HCT116 (cell line): ENCODE measurements around the gene MERTK. TPM values are rescaled to one million over a fixed set of nuclear protein-coding genes. Genes with fewer than 3 reads are reported as not detected.

Experiments
- ATAC-seq: fragments of 200-7000 bp; cut with Tn5 transposase; 2 replicates; pipeline ENCODE4 v1.9.1; 2020; ENCODE audit warnings: mild to moderate bottlenecking, moderate library complexity
- BruUV-seq: library from RNA; stranded (reverse); fragments of 400-500 nt; replicated peaks from 2 replicates; lab custom pipeline; 2021; lab: Mats Ljungman, UMichigan
- CTCF ChIA-PET: fragments of 300-600 bp; sonication (Branson Sonifier 250); formaldehyde crosslinking; loops from one replicate; lab custom pipeline; 2021; ENCODE audit warnings: antibody characterized with exemption; lab: Charles Lee
- POLR2A ChIA-PET: fragments of 300-600, 350-600 bp; sonication (Branson Sonifier 250); formaldehyde crosslinking; loops from one replicate; lab custom pipeline; 2021; ENCODE audit warnings: antibody characterized with exemption; lab: Charles Lee
- RAD21 ChIA-PET, 2 experiments: fragments of 300-600 bp; sonication (Branson Sonifier 250); formaldehyde crosslinking; loops; one replicate each; lab custom pipeline; 2023; ENCODE audit warnings: low total read pairs in 2 of 2; ENCODE audit not compliant: uncharacterized antibody in 2 of 2, unreplicated experiment in 2 of 2, low non-redundant PET in 1 of 2; lab: Charles Lee
- DNase-seq: peaks from one replicate; pipeline ENCODE4 v3.0.0-alpha.2; 2010; ENCODE audit warnings: low read depth, low spot score
- H2AFZ ChIP-seq: fragments of 200-600 bp; shearing (Covaris generic), sonication (generic); 2 replicates; pipeline ENCODE4 v1.6.1; 2017; ENCODE audit warnings: low read depth, mixed run types, mixed read lengths, antibody characterized with exemption, low read length; ENCODE audit not compliant: poor library complexity, severe bottlenecking
- H3K27ac ChIP-seq: 2 replicates; pipeline ENCODE4 v1.5.1; 2012; ENCODE audit warnings: low read depth, low read length
- H3K27me3 ChIP-seq: fragments of 200-600 bp; sonication (generic); 2 replicates; pipeline ENCODE4 v1.6.1; 2016; ENCODE audit warnings: mixed run types, low read length, mixed read lengths; ENCODE audit not compliant: insufficient read depth
- H3K36me3 ChIP-seq, 2 experiments: fragments of 200-500 bp in 1 of 2; fragments of 200-600 bp in 1 of 2; sonication (Bioruptor generic) in 1 of 2; sonication (generic) in 1 of 2; 2 replicates each; pipeline versions ENCODE4 v1.5.1 to v1.6.1; 2014 to 2016; ENCODE audit warnings: low read length in 2 of 2, inconsistent platforms in 1 of 2, mixed read lengths in 1 of 2, mixed run types in 1 of 2; ENCODE audit not compliant: insufficient read depth in 2 of 2, control insufficient read depth in 1 of 2
- H3K4me1 ChIP-seq, 2 experiments: fragments of 200-600 bp in 1 of 2; sonication (generic) in 1 of 2; 2 replicates each; pipeline versions ENCODE4 v1.5.1 to v1.6.1; 2012 to 2017; ENCODE audit warnings: low read length in 2 of 2, inconsistent platforms in 1 of 2, mild to moderate bottlenecking in 1 of 2, mixed read lengths in 1 of 2, mixed run types in 1 of 2, moderate library complexity in 1 of 2; ENCODE audit not compliant: insufficient read depth in 2 of 2, control insufficient read depth in 1 of 2
- H3K4me2 ChIP-seq: fragments of 200-600 bp; sonication (generic); 2 replicates; pipeline ENCODE4 v1.6.1; 2017; ENCODE audit warnings: mixed run types, low read length, mixed read lengths
- H3K4me3 ChIP-seq, 2 experiments: fragments of 200-600 bp in 1 of 2; sonication (generic) in 1 of 2; replicated peaks in 1 of 2; 2 replicates each; pipeline ENCODE4 v1.5.1; 2011 to 2016; ENCODE audit warnings: low read length in 2 of 2, control low read depth in 1 of 2, low read depth in 1 of 2, mild to moderate bottlenecking in 1 of 2, mixed read lengths in 1 of 2, mixed run types in 1 of 2
- H3K79me2 ChIP-seq: fragments of 200-600 bp; sonication (generic); 2 replicates; pipeline ENCODE4 v1.6.1; 2017; ENCODE audit warnings: mild to moderate bottlenecking, mixed run types, low read length, moderate library complexity, mixed read lengths; ENCODE audit not compliant: insufficient read depth
- H3K9ac ChIP-seq: fragments of 200-600 bp; sonication (generic); 2 replicates; pipeline ENCODE4 v1.6.1; 2016; ENCODE audit warnings: low read length, mixed read lengths
- H3K9me2 ChIP-seq: fragments of 200-600 bp; sonication (generic), shearing (Covaris generic); 2 replicates; pipeline ENCODE4 v1.6.1; 2017; ENCODE audit warnings: mixed run types, mild to moderate bottlenecking, moderate library complexity; ENCODE audit not compliant: insufficient read depth
- H3K9me3 ChIP-seq, 2 experiments: fragments of 200-500 bp in 1 of 2; fragments of 200-600 bp in 1 of 2; sonication (Bioruptor generic) in 1 of 2; sonication (generic) in 1 of 2; 2 replicates each; pipeline ENCODE4 v1.6.1; 2014 to 2017; ENCODE audit warnings: low read length in 2 of 2, mixed read lengths in 2 of 2, inconsistent platforms in 1 of 2, low read depth in 1 of 2, mild to moderate bottlenecking in 1 of 2, mixed run types in 1 of 2, moderate library complexity in 1 of 2; ENCODE audit not compliant: control insufficient read depth in 1 of 2, insufficient read depth in 1 of 2
- H4K20me1 ChIP-seq: fragments of 200-600 bp; sonication (generic), shearing (Covaris generic); 2 replicates; pipeline ENCODE4 v1.6.1; 2017; ENCODE audit warnings: mixed run types, mild to moderate bottlenecking, moderate library complexity; ENCODE audit not compliant: insufficient read depth
- CBX3 ChIP-seq: IDR thresholded peaks from 2 replicates; pipeline ENCODE4 v1.6.1; 2012; ENCODE audit warnings: low read depth
- CEBPB ChIP-seq: IDR thresholded peaks from 2 replicates; pipeline ENCODE4 v1.6.1; 2012; ENCODE audit warnings: low read depth
- ELF1 ChIP-seq: IDR thresholded peaks from 2 replicates; pipeline ENCODE4 v1.6.1; 2012; ENCODE audit warnings: low read depth, borderline replicate concordance
- EZH2 ChIP-seq: fragments of 200-600 bp; sonication (generic); IDR thresholded peaks from 2 replicates; pipeline ENCODE4 v1.6.1; 2017; ENCODE audit warnings: antibody characterized with exemption, mixed run types
- EZH2phosphoT487 ChIP-seq: fragments of 200-600 bp; IDR thresholded peaks from 2 replicates; pipeline ENCODE4 v1.6.1; 2018; ENCODE audit warnings: antibody characterized with exemption, borderline replicate concordance
- FOSL1 ChIP-seq: IDR thresholded peaks from 2 replicates; pipeline ENCODE4 v1.6.1; 2012; ENCODE audit warnings: low read depth
- POLR2A ChIP-seq: IDR thresholded peaks from 2 replicates; pipeline ENCODE4 v1.7.0; 2011; ENCODE audit warnings: borderline replicate concordance; ENCODE audit not compliant: insufficient read depth, insufficient read length; ENCODE audit errors: extremely low read depth
- POLR2AphosphoS5 ChIP-seq: IDR thresholded peaks from 2 replicates; pipeline ENCODE4 v1.6.1; 2011; ENCODE audit warnings: mild to moderate bottlenecking, low read depth, low read length, moderate library complexity
- RAD21 ChIP-seq: IDR thresholded peaks from 2 replicates; pipeline ENCODE4 v1.6.1; 2012; ENCODE audit warnings: low read depth, mild to moderate bottlenecking
- SIN3A ChIP-seq: IDR thresholded peaks from 2 replicates; pipeline ENCODE4 v1.6.1; 2012; ENCODE audit warnings: low read depth
- SP1 ChIP-seq: IDR thresholded peaks from 2 replicates; pipeline ENCODE4 v1.6.1; 2012; ENCODE audit warnings: low read depth
- SRF ChIP-seq: IDR thresholded peaks from 2 replicates; pipeline ENCODE4 v1.6.1; 2012; ENCODE audit warnings: low read depth
- TCF7L2 ChIP-seq: IDR thresholded peaks from 2 replicates; pipeline ENCODE4 v1.7.0; 2011; ENCODE audit warnings: borderline replicate concordance, inconsistent platforms; ENCODE audit not compliant: insufficient read depth, insufficient read length; ENCODE audit errors: extremely low read depth
- YY1 ChIP-seq: IDR thresholded peaks from 2 replicates; pipeline ENCODE4 v1.6.1; 2011; ENCODE audit warnings: low read length, low read depth, moderate library complexity, mild to moderate bottlenecking; ENCODE audit not compliant: insufficient replicate concordance; ENCODE audit errors: extremely low read depth
- ZNF274 ChIP-seq: fragments of 200-500 bp; sonication (Bioruptor generic); IDR thresholded peaks from 2 replicates; pipeline ENCODE4 v1.6.1; 2014; ENCODE audit warnings: mild to moderate bottlenecking, low read depth, low read length, inconsistent platforms
- intact Hi-C: fragments of 100-400 bp; cut with micrococcal nuclease; formaldehyde crosslinking; loops from 2 replicates; pipeline ENCODE4 v1.10.0; 2022
- total RNA-seq: library from RNA; stranded (reverse); gene quantifications from one replicate; pipeline ENCODE4 v1.2.1, GENCODE V29; 2021; ENCODE audit not compliant: unreplicated experiment
- TF ChIP-seq, protein P1 (sequence below): IDR thresholded peaks from 2 replicates; pipeline ENCODE4 v1.6.1; 2011; ENCODE audit warnings: mild to moderate bottlenecking, low read length, moderate library complexity; ENCODE audit not compliant: insufficient replicate concordance; ENCODE audit errors: extremely low read depth
- TF ChIP-seq, protein P2 (sequence below): IDR thresholded peaks from 2 replicates; pipeline ENCODE4 v1.6.1; 2012
- TF ChIP-seq, protein P3 (sequence below): IDR thresholded peaks from 2 replicates; pipeline ENCODE4 v1.6.1; 2012
- TF ChIP-seq, protein P4 (sequence below), 3 experiments: fragments of 200-600 bp in 1 of 3; sonication (generic) in 1 of 3; IDR thresholded peaks in 2 of 3; conservative IDR thresholded peaks in 1 of 3; 2 replicates each; pipeline ENCODE4 v1.5.1; 2012 to 2017; ENCODE audit warnings: low read depth in 2 of 3, low read length in 2 of 3, antibody characterized with exemption in 1 of 3, borderline replicate concordance in 1 of 3, control low read depth in 1 of 3, mild to moderate bottlenecking in 1 of 3, mixed read lengths in 1 of 3, mixed run types in 1 of 3, moderate library complexity in 1 of 3; ENCODE audit not compliant: insufficient read depth in 1 of 3

Gene MERTK
- total RNA-seq, 1 experiment from 2014 or later = 5.7 TPM

DNA sequence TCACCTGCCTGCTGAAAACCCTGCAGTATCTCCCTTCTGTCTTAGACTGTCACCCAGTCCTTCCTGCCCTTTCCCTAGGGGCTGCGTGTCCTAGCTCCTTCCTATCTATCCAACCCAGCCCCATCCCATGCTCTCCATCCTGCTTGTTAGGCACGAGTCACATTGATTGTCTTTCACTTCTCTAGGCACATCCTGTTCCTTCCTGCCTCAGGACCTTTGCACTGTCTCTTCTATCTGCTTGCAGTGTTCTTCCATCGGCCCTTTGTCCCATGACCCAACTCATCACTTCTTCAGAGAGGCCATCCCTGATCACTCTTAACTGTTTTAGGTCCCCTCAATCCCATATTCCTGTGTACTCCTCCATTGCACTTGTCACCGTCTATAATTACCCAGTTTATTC lies 50.4 kb downstream of the MERTK start:
- no peak for DNase-seq

More for the DNA sequence above, 50.4 kb downstream of the MERTK start:
- CTCF ChIA-PET = no interaction called here
- H3K9me2 ChIP-seq = no peaks in the 10 kb centered on the region
- BruUV-seq = no TSS peak
- no peak overlapping the region for H2AFZ ChIP-seq
- H3K79me2 ChIP-seq = no peaks in the 10 kb centered on the region
- TF ChIP-seq, protein P1, sequence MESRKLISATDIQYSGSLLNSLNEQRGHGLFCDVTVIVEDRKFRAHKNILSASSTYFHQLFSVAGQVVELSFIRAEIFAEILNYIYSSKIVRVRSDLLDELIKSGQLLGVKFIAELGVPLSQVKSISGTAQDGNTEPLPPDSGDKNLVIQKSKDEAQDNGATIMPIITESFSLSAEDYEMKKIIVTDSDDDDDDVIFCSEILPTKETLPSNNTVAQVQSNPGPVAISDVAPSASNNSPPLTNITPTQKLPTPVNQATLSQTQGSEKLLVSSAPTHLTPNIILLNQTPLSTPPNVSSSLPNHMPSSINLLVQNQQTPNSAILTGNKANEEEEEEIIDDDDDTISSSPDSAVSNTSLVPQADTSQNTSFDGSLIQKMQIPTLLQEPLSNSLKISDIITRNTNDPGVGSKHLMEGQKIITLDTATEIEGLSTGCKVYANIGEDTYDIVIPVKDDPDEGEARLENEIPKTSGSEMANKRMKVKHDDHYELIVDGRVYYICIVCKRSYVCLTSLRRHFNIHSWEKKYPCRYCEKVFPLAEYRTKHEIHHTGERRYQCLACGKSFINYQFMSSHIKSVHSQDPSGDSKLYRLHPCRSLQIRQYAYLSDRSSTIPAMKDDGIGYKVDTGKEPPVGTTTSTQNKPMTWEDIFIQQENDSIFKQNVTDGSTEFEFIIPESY = no peak
- TF ChIP-seq, protein P2, sequence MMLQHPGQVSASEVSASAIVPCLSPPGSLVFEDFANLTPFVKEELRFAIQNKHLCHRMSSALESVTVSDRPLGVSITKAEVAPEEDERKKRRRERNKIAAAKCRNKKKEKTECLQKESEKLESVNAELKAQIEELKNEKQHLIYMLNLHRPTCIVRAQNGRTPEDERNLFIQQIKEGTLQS = no peak
- TF ChIP-seq, protein P3, sequence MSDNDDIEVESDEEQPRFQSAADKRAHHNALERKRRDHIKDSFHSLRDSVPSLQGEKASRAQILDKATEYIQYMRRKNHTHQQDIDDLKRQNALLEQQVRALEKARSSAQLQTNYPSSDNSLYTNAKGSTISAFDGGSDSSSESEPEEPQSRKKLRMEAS = no peak
- TF ChIP-seq EZH2phosphoT487 = no peak
- TF ChIP-seq, protein P4, sequence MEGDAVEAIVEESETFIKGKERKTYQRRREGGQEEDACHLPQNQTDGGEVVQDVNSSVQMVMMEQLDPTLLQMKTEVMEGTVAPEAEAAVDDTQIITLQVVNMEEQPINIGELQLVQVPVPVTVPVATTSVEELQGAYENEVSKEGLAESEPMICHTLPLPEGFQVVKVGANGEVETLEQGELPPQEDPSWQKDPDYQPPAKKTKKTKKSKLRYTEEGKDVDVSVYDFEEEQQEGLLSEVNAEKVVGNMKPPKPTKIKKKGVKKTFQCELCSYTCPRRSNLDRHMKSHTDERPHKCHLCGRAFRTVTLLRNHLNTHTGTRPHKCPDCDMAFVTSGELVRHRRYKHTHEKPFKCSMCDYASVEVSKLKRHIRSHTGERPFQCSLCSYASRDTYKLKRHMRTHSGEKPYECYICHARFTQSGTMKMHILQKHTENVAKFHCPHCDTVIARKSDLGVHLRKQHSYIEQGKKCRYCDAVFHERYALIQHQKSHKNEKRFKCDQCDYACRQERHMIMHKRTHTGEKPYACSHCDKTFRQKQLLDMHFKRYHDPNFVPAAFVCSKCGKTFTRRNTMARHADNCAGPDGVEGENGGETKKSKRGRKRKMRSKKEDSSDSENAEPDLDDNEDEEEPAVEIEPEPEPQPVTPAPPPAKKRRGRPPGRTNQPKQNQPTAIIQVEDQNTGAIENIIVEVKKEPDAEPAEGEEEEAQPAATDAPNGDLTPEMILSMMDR (IDR thresholded peaks at IDR 0.05 in 2 of 3, conservative IDR thresholded peaks at IDR 0.05 in 1 of 3; ENCODE audit: borderline replicate concordance in 1 of 3, insufficient read depth in 1 of 3, low read depth in 2 of 3, low read length in 2 of 3) = no peak
- TF ChIP-seq POLR2A = no peak
- TF ChIP-seq ZNF274 = no peak
- TF ChIP-seq RAD21 = no peak
- no peak for TF ChIP-seq ELF1
- no peak for TF ChIP-seq YY1
- TF ChIP-seq POLR2AphosphoS5 = no peak
- no peak for TF ChIP-seq FOSL1
- no peak for TF ChIP-seq CBX3
- TF ChIP-seq SIN3A = no peak
- no peak for TF ChIP-seq TCF7L2
- TF ChIP-seq SRF = no peak
- no peak for TF ChIP-seq EZH2
- TF ChIP-seq SP1 = no peak
- TF ChIP-seq CEBPB = no peak
- TF ChIP-seq, all 23 proteins: peak for 0
- Histone ChIP-seq H3K4me3 (no peak overlapping the region), H3K27ac (no peak overlapping the region), H4K20me1 (no peaks in the 10 kb centered on the region), H3K36me3 (no peaks in the 10 kb centered on the region; a peak in 1 of 4 replicates), H3K4me2 (no peak overlapping the region), H3K9me3 (no peaks in the 10 kb centered on the region), H3K9ac (no peak overlapping the region), H3K4me1 (peaks cover 24 to 26% of the 10 kb centered on the region in 2 experiments), H3K27me3 (no peaks in the 10 kb centered on the region)
- intact Hi-C loops = no loop called here
- RAD21 ChIA-PET = no interaction called here
- POLR2A ChIA-PET = no interaction called here
- no peak for ATAC-seq
